ENCODE data around the gene TPPP.
"Not testable (repeated sequence)": the region's sequence is repeated elsewhere in the genome, so short reads cannot be mapped to it uniquely, and the experiment has no call there.

Gene TPPP

DNA sequence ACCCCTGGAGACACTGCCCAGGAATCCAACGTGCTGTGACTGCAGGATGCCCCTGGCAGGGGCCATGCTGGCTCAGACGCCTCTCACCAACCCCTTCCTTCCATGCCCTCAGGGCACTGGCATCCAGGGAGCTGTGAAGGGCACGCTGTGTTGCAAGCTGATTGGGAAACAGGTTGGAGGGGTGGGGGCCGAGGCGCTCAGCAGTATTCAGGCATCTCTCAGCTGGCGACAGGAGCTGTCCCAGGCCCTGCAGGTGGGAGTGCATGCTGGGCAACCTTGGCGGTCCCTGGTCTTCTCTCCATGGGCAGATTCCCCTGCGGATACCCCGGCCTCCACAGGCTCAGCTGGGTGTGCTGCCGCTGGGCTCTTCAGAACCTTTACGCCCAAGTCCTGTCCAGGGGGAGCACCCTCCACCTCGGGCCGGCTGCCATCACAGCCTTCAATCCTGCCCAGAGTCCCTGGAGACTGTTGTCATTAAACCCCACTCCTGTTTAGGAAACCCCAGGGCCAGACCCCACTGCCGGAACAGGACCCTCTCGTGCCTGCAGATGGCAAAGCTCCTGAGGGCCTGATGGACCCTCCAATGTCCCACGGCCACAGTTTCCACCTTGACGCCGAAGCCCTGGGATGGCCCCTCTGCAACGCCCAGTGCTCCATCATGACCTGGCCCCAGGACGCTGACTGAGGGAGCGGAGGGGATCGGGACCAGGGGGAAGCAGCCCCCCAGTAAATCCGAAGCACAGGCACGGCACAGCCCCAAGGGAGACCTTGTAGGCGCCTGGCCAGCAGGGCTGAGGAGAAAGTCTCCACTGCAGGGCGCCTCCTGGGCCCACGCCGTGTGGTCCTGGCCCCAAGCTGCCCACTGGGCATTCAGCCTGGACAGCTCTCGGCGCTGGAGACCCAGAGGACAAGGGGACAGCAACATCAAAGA, 9.3 kb downstream of the TPPP start:
- H3K4me1 ChIP-seq (ENCODE audit: control insufficient read depth, insufficient read depth, low read length), result no peaks in the 10 kb centered on the region
- 85 to 88% methylated on average over 30 of the region's 30 CpGs for WGBS, 2 experiments

DNA sequence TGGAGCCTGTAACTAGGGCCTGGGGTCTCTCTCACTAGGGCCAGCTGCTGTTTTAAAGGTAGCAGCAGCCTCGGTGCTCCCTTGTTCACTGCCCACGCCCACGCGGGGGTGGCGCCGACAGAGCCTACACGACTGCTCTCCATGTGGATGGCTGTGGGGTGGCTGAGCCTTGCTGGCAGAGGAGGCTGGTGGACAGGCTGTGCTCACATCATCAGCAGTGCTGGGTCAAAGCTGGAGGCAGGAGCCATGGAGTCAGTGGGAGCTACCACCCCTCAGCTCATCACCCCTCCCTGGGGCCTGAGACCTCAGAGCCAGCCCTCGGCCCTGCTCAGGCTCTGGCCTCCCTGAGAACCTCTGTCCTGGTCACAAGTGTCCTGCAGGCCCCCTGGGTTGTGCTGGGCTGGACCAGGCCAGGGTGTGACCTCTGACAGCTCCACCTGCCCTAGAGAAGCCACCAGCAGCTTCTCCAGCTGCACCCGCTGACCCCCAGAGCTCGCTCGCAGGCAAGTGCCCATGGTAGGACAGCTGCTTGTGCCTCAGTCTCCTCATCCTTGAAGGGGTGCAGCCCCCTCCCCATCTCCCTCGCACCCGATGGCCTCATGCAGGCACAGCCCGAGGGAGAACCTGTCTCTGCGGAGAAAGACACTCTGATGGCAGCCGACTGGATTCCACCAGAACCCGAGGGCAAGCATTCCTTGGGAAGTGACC, 10.3 kb downstream of the TPPP start:
- not testable (repeated sequence) for H3K36me3 ChIP-seq (ENCODE audit: control insufficient read depth, insufficient read depth, low read length); H3K9me3 ChIP-seq (ENCODE audit: control insufficient read depth, low read length); H3K27me3 ChIP-seq (ENCODE audit: control insufficient read depth, insufficient read depth, low read length, poor library complexity, severe bottlenecking); H3K4me1 ChIP-seq (ENCODE audit: control insufficient read depth, insufficient read depth, low read length); H3K4me3 ChIP-seq (ENCODE audit: insufficient read depth, low read depth, low read length); H3K27ac ChIP-seq (ENCODE audit: insufficient read depth, low read depth, low read length, poor library complexity, severe bottlenecking)
- WGBS, 2 experiments, result 90 to 91% methylated on average over 17 of the region's 17 CpGs

More for the DNA sequence above, 9.3 kb downstream of the TPPP start:
- H3K27ac ChIP-seq (ENCODE audit: insufficient read depth, low read depth, low read length, poor library complexity, severe bottlenecking), result no peak overlapping the region
- no peaks in the 10 kb centered on the region for H3K9me3 ChIP-seq (ENCODE audit: control insufficient read depth, low read length)
- no peaks in the 10 kb centered on the region for H3K27me3 ChIP-seq (ENCODE audit: control insufficient read depth, insufficient read depth, low read length, poor library complexity, severe bottlenecking)
- no peaks in the 10 kb centered on the region for H3K36me3 ChIP-seq (ENCODE audit: control insufficient read depth, insufficient read depth, low read length)
- no peak overlapping the region for H3K4me3 ChIP-seq (ENCODE audit: insufficient read depth, low read depth, low read length)

DNA sequence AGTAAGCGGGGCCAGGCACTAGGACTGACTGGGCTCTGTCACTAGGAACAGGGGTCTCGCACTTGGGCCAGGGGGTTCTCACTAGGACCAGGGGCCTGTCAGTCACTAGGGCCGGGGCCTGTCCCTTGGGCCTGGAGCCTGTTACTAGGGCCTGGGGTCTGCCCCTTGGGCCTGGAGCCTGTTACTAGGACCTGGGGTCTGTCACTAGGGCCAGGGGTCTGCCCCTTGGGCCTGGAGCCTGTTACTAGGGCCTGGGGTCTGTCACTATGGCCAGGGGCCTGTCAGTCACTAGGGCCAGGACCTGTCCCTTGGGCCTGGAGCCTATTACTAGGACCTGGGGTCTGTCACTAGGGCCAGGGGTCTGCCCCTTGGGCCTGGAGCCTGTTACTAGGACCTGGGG, 10.9 kb downstream of the TPPP start:
- H3K27me3 ChIP-seq (ENCODE audit: control insufficient read depth, insufficient read depth, low read length, poor library complexity, severe bottlenecking); H3K9me3 ChIP-seq (ENCODE audit: control insufficient read depth, low read length): not testable (repeated sequence)
- 90 to 93% methylated on average over 3 of the region's 3 CpGs for WGBS, 2 experiments

DNA sequence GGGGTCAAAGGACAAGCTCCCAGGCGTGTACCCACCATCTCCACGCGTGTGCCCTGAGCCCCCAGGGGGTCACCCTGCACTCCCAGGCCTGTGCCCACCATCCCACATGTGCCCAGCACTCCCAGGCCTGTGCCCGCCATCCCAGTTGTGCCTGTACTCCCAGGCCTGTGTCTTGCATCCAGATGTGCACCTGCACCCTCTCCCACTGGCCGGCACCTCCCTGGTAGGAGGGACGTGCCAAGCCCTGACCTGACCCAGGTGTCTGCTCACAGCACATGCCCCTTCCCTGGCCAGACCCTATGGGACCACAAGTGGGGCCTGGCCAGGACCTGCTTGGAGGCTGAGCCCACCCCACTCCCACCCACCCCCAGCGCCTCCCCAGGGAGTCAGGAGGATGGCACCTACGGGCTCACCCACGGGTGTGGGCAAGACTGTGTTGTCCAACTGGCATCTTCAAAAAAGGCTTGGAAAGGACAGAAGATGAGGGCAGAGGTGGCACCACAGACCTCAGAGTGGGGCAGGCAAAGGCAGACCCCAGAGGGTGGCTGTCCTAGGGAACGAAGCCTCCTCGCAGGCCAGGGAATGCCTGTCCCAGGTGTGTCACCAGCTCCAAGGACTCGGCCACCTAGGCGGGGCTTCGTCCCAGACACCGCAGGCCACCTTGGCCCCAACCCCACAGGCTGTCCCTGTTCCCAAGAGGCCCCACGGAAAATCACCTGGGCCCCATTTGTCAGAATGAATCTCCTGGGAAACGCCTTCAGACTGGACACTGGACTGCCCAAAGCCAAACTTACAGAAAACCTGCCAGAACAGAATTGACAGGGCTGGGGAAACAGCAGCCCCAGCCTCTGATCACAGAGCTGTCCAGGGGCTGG, 11.6 kb downstream of the TPPP start:
- H3K36me3 ChIP-seq (ENCODE audit: control insufficient read depth, insufficient read depth, low read length); H3K4me3 ChIP-seq (ENCODE audit: insufficient read depth, low read depth, low read length); H3K27ac ChIP-seq (ENCODE audit: insufficient read depth, low read depth, low read length, poor library complexity, severe bottlenecking); H3K27me3 ChIP-seq (ENCODE audit: control insufficient read depth, insufficient read depth, low read length, poor library complexity, severe bottlenecking); H3K4me1 ChIP-seq (ENCODE audit: control insufficient read depth, insufficient read depth, low read length); H3K9me3 ChIP-seq (ENCODE audit: control insufficient read depth, low read length): not testable (repeated sequence)
- WGBS, 2 experiments, result 93% methylated on average over 16 to 17 of the region's 17 CpGs

More for the DNA sequence above, 10.9 kb downstream of the TPPP start:
- not testable (repeated sequence) for H3K4me3 ChIP-seq (ENCODE audit: insufficient read depth, low read depth, low read length); H3K4me1 ChIP-seq (ENCODE audit: control insufficient read depth, insufficient read depth, low read length); H3K27ac ChIP-seq (ENCODE audit: insufficient read depth, low read depth, low read length, poor library complexity, severe bottlenecking); H3K36me3 ChIP-seq (ENCODE audit: control insufficient read depth, insufficient read depth, low read length)

DNA sequence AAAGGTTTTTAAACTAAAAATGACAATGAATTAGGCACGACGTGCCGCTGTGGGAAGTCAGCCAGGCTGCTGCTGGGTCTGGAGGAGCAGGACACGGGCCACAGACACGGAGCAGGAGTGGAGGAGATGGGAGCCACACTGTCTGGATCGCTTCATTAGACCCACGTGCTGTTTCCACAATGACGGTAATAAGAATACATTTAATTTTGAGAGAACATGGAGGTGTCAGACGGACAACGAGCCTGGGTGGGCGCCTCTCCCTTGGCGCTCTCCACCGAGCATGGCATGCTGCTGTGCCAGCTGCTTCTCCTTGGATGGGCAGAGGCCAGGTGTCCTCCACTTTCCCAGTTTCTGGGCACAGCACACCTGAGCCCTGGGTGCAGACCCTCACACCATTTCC, 12.3 kb downstream of the TPPP start:
- WGBS, 2 experiments, result 94 to 96% methylated on average over 13 of the region's 13 CpGs
- not testable (repeated sequence) for H3K36me3 ChIP-seq (ENCODE audit: control insufficient read depth, insufficient read depth, low read length); H3K4me1 ChIP-seq (ENCODE audit: control insufficient read depth, insufficient read depth, low read length); H3K27me3 ChIP-seq (ENCODE audit: control insufficient read depth, insufficient read depth, low read length, poor library complexity, severe bottlenecking); H3K4me3 ChIP-seq (ENCODE audit: insufficient read depth, low read depth, low read length); H3K9me3 ChIP-seq (ENCODE audit: control insufficient read depth, low read length); H3K27ac ChIP-seq (ENCODE audit: insufficient read depth, low read depth, low read length, poor library complexity, severe bottlenecking)

DNA sequence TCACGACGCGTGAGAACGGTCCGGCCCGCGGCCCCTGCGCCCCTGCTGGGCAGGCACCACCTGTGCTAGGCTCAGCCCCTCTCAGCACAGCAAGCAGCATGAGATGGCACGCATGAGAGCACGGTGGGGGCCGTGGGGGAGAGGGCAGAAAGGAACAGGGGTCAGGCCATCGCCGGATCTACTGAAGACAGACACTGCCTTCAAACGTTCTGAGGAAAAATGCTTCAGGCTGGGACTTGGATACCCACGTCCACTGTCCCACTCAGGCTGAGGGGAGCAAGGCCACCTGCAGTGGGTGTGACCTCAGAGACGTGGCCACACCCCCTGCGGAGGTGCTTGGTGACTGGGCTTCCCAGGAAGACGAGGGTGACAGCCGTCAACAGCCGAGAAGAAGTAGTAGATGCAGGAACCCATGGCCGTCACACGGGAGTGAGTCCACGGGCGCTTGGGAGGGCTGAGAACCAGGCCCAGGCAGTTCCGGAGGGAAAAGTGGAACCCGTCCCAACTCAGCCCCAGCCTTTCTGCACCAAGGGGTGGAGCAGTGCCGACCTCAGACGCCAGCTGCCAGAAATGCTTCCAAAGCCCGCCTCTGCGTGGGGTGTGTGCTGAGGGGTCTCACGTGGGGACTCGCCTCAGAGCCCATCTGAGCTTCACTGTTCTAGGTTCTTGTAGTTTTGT, 12.9 kb downstream of the TPPP start:
- H3K4me1 ChIP-seq (ENCODE audit: control insufficient read depth, insufficient read depth, low read length); H3K36me3 ChIP-seq (ENCODE audit: control insufficient read depth, insufficient read depth, low read length); H3K4me3 ChIP-seq (ENCODE audit: insufficient read depth, low read depth, low read length); H3K27me3 ChIP-seq (ENCODE audit: control insufficient read depth, insufficient read depth, low read length, poor library complexity, severe bottlenecking); H3K27ac ChIP-seq (ENCODE audit: insufficient read depth, low read depth, low read length, poor library complexity, severe bottlenecking); H3K9me3 ChIP-seq (ENCODE audit: control insufficient read depth, low read length): not testable (repeated sequence)
- WGBS, 2 experiments, result 87 to 89% methylated on average over 6 to 10 of the region's 32 CpGs

DNA sequence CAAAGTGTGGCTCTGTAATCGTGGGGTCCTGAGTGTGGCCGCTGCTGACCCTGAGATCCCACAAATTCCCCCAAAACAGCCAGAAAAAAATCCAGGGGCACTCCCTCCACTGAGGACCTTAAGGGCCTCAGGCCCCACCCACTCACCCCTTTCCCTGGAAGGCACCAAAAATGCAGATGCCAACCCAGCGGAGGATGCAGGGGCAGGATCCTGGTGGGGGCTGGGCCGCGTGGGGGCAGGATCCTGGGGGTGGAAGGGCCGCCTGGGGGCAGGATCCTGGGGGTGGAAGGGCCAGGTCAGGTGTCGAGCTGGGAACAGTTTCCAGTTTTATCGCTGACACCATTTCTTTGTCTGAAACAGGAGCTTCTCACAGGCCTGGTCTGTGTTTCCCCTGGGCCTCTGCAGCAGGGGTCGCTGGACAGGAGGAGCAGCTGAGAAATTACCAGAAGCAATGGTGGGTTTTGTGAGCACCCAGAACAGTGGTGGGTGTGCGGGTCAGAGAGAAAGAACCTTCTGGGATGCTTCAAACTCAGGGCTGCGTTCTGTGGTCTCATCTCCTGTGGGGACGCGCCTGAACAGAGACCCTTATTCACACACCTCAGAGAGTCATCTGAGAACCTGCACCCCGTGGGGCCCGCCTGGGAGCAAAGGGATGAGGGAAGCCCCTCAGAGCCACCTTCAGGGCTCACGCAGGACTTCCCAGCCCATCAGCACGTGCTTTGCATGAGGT, 13.8 kb downstream of the TPPP start:
- not testable (repeated sequence) for H3K4me1 ChIP-seq (ENCODE audit: control insufficient read depth, insufficient read depth, low read length); H3K9me3 ChIP-seq (ENCODE audit: control insufficient read depth, low read length)
- 85 to 87% methylated on average over 11 to 12 of the region's 17 CpGs for WGBS, 2 experiments

DNA sequence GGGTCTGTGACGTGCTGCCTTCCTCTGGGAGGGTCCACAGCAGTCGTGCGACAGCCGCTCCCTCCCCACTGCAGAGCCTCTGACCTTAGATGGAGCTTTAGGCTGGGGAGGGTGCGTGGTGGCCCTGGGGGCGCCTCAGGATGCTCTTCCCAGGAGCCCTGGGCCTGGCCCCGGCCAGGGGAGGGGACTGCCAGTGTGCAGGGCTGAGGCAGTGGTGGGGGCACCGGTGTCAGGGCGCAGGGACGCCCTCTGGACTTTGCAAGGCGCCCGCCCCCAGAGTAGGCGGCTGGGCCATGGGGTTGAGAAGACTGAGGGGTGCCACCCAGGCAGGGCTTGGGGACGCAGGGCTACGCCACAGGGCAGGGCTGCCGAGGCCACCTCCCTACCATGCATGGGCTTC, 14.6 kb downstream of the TPPP start:
- H3K4me3 ChIP-seq (ENCODE audit: insufficient read depth, low read depth, low read length); H3K36me3 ChIP-seq (ENCODE audit: control insufficient read depth, insufficient read depth, low read length); H3K4me1 ChIP-seq (ENCODE audit: control insufficient read depth, insufficient read depth, low read length); H3K27me3 ChIP-seq (ENCODE audit: control insufficient read depth, insufficient read depth, low read length, poor library complexity, severe bottlenecking); H3K27ac ChIP-seq (ENCODE audit: insufficient read depth, low read depth, low read length, poor library complexity, severe bottlenecking); H3K9me3 ChIP-seq (ENCODE audit: control insufficient read depth, low read length): not testable (repeated sequence)
- 89 to 92% methylated on average over 12 to 14 of the region's 16 CpGs for WGBS, 2 experiments

More for the DNA sequence above, 13.8 kb downstream of the TPPP start:
- not testable (repeated sequence) for H3K27me3 ChIP-seq (ENCODE audit: control insufficient read depth, insufficient read depth, low read length, poor library complexity, severe bottlenecking); H3K4me3 ChIP-seq (ENCODE audit: insufficient read depth, low read depth, low read length); H3K36me3 ChIP-seq (ENCODE audit: control insufficient read depth, insufficient read depth, low read length); H3K27ac ChIP-seq (ENCODE audit: insufficient read depth, low read depth, low read length, poor library complexity, severe bottlenecking)

Data from ectodermal cell (in vitro differentiated cells).